KMS-11 (cell line): ENCODE results near the gene CLEC9A.
"Not testable (repeated sequence)": the region's sequence is repeated elsewhere in the genome, so short reads cannot be mapped to it uniquely, and the experiment has no call there.

ENCODE experiments used
- H2AFZ ChIP-seq: fragments of 200-600 bp; sonication (generic); 2 replicates; pipeline ENCODE4 v1.6.1; 2016; ENCODE audit warnings: antibody characterized with exemption, mixed run types, low read depth
- H3K27ac ChIP-seq: fragments of 200-600 bp; sonication (generic); 2 replicates; pipeline ENCODE4 v1.6.1; 2016; ENCODE audit warnings: mild to moderate bottlenecking, mixed run types
- H3K27me3 ChIP-seq: fragments of 200-600 bp; sonication (generic); 2 replicates; pipeline ENCODE4 v1.6.1; 2017; ENCODE audit warnings: mild to moderate bottlenecking, low read depth, mixed run types, moderate library complexity; ENCODE audit not compliant: insufficient read depth
- H3K36me3 ChIP-seq: fragments of 200-600 bp; sonication (generic); 2 replicates; pipeline ENCODE4 v1.6.1; 2017; ENCODE audit warnings: mild to moderate bottlenecking, mixed run types; ENCODE audit not compliant: insufficient read depth
- H3K4me1 ChIP-seq: fragments of 200-600 bp; sonication (generic); 2 replicates; pipeline ENCODE4 v1.6.1; 2016; ENCODE audit warnings: mild to moderate bottlenecking, low read depth, mixed run types; ENCODE audit not compliant: poor library complexity, severe bottlenecking
- H3K4me2 ChIP-seq: fragments of 200-600 bp; sonication (generic); 2 replicates; pipeline ENCODE4 v1.7.0; 2016; ENCODE audit warnings: mild to moderate bottlenecking, mixed run types
- H3K4me3 ChIP-seq: fragments of 200-600 bp; sonication (generic); IDR thresholded peaks from 2 replicates; pipeline ENCODE4 v1.6.1; 2017; ENCODE audit warnings: low read depth, low read length, mixed read lengths; ENCODE audit not compliant: insufficient read depth
- H3K79me2 ChIP-seq: fragments of 200-600 bp; sonication (generic); 2 replicates; pipeline ENCODE4 v1.6.1; 2016; ENCODE audit warnings: low read depth, mixed run types; ENCODE audit not compliant: insufficient read depth
- H3K9ac ChIP-seq: fragments of 200-600 bp; sonication (generic); 2 replicates; pipeline ENCODE4 v1.6.1; 2016; ENCODE audit warnings: mild to moderate bottlenecking, mixed run types
- H4K20me1 ChIP-seq: fragments of 200-600 bp; sonication (generic); 2 replicates; pipeline ENCODE4 v1.6.1; 2016; ENCODE audit warnings: mild to moderate bottlenecking, mixed run types; ENCODE audit not compliant: insufficient read depth
- CTCF ChIP-seq: fragments of 200-600 bp; sonication (generic); conservative IDR thresholded peaks from 2 replicates; pipeline ENCODE4 v1.6.1; 2017; ENCODE audit warnings: low read depth, mild to moderate bottlenecking, antibody characterized with exemption, low read length, moderate library complexity, mixed read lengths

Gene CLEC9A

DNA sequence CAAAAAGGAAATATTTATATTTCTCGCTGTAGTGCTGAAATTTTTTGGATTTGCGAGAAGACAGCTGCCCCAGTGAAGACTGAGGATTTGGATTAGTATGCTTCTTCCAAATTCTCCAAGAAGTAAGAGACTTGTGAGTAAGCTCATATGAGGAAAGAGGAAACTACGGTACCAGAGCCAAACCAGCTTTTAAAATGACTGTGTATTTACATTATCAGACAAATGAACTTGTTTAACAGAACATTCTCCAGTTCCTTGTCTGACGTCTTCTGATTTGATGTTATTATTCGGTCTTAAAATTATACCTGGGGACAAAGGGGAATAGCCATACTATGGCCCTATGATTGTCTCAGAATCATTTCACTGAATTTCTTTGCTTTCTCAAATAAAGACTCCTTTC, 12.1 kb upstream of the CLEC9A start:
- Histone ChIP-seq H3K9ac (no peak overlapping the region), H3K36me3 (no peaks in the 10 kb centered on the region), H4K20me1 (no peaks in the 10 kb centered on the region), H3K79me2 (no peaks in the 10 kb centered on the region), H3K27me3 (no peaks in the 10 kb centered on the region), H2AFZ (no peak overlapping the region), H3K27ac (no peak overlapping the region), H3K4me2 (no peak overlapping the region), H3K4me3 (no peak overlapping the region), H3K4me1 (no peaks in the 10 kb centered on the region)
- TF ChIP-seq CTCF, result no peak

- Histone ChIP-seq H3K4me2 (no peak overlapping the region), H2AFZ (no peak overlapping the region; the same call in 1 of the 2 replicates), H3K9ac (no peak overlapping the region), H3K27ac (no peak overlapping the region), H3K4me3 (no peak overlapping the region), H3K4me1 (no peaks in the 10 kb centered on the region), H3K27me3 (no peaks in the 10 kb centered on the region), H3K36me3 (no peaks in the 10 kb centered on the region), H4K20me1 (no peaks in the 10 kb centered on the region), H3K79me2 (no peaks in the 10 kb centered on the region)
- TF ChIP-seq CTCF, result no peak
Observed at GRCh38 chr12:10021342-10021741, 9.1 kb upstream of the CLEC9A start.

- no peaks in the 10 kb centered on the region for H3K27me3 ChIP-seq
- H3K9ac ChIP-seq, result no peak overlapping the region
- H3K79me2 ChIP-seq, result no peaks in the 10 kb centered on the region
- TF ChIP-seq CTCF, result no peak
- H3K4me3 ChIP-seq, result no peak overlapping the region
- H2AFZ ChIP-seq, result no peak overlapping the region
- no peaks in the 10 kb centered on the region for H3K4me1 ChIP-seq
- H3K4me2 ChIP-seq, result no peak overlapping the region
- no peaks in the 10 kb centered on the region for H3K36me3 ChIP-seq
- no peak overlapping the region for H3K27ac ChIP-seq
- no peaks in the 10 kb centered on the region for H4K20me1 ChIP-seq
Observed at GRCh38 chr12:10025236-10025635, 5.2 kb upstream of the CLEC9A start.

GRCh38 chr12:10026666-10027065, 3.8 kb upstream of the CLEC9A start:
- H3K4me3 ChIP-seq, H3K27ac ChIP-seq, H3K9ac ChIP-seq, H3K36me3 ChIP-seq, H3K4me2 ChIP-seq, H3K4me1 ChIP-seq, H4K20me1 ChIP-seq, H3K27me3 ChIP-seq, H2AFZ ChIP-seq, H3K79me2 ChIP-seq: not testable (repeated sequence)

- no peak overlapping the region for H2AFZ ChIP-seq
- H3K27me3 ChIP-seq, result no peaks in the 10 kb centered on the region
- H3K9ac ChIP-seq, result no peak overlapping the region
- TF ChIP-seq CTCF, result no peak
- no peak overlapping the region for H3K27ac ChIP-seq
- no peaks in the 10 kb centered on the region for H4K20me1 ChIP-seq
- no peaks in the 10 kb centered on the region for H3K79me2 ChIP-seq
- H3K4me3 ChIP-seq, result no peak overlapping the region
- no peaks in the 10 kb centered on the region for H3K4me1 ChIP-seq
- H3K36me3 ChIP-seq, result no peaks in the 10 kb centered on the region
- H3K4me2 ChIP-seq, result no peak overlapping the region
Observed at GRCh38 chr12:10027311-10027710, 3.2 kb upstream of the CLEC9A start.
